T-helper 2 cell treated with Interferon-gamma antibody and Interleukin-4, amounts not matched to agents 100 ng/mL and 5 ng/mL, for 36 hours (primary cell): Measurements from ENCODE around the gene ADGRE3. TPM values are rescaled to one million over a fixed set of nuclear protein-coding genes. Genes with fewer than 3 reads are reported as not detected.
"Not testable (repeated sequence)": the region's sequence is repeated elsewhere in the genome, so short reads cannot be mapped to it uniquely, and the experiment has no call there.

Experiments
- intact Hi-C: fragments of 100-400 bp; cut with micrococcal nuclease; formaldehyde crosslinking; loops from one replicate; pipeline ENCODE4 v1.15.1; 2023
- total RNA-seq: library from RNA; stranded (reverse); gene quantifications from 2 replicates; pipeline ENCODE4 v1.2.3, GENCODE V29; 2022

ADGRE3 gene
- total RNA-seq, 1 donor from 2014 or later: not detected

DNA sequence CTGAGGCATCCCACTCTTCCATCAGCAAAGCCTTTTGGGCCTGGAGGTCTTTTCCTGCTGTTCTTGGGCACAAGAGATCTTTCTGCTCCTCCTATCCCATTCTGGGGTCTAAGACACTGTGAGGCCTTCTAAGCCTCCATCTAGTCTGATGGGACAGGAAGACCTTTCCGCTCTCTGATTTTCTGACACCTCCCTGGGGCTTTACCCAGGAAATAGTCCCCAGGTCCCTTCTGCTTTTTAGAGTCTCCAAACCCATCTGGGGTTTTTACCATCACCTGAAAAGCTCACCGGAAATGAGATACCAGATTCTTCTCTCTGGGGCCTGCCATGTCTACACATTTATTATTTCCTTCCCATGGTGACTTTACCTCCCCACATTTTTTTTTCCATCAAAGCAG, 70.7 kb downstream of the ADGRE3 start:
- intact Hi-C loops: no loop called here

DNA sequence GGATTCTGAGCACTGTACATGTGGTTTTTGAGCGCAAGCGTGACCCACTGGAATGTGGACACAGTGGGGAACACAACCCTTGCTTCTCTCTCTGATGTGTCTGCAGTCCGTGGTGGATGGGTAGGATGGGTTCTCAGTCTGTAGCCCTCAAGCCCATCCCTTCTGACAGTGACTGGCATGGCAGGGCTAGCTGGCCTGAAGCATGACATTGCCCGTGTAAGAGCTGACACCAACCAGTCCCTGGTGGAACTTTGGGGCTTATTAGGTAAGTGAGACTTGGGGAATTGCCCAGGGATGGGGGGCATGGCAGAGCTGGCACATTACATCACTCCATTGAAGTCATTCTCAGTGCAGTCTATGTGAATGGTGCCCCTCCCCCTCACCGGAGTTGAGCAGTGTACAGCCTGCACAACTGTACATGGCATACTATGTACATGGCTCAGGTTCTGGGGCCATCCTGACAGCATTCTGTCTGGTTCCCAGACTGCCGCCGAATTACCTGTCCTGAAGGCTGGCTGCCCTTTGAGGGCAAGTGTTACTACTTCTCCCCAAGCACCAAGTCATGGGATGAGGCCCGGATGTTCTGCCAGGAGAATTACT, 75.0 kb downstream of the ADGRE3 start:
- intact Hi-C loops: no loop called here

DNA sequence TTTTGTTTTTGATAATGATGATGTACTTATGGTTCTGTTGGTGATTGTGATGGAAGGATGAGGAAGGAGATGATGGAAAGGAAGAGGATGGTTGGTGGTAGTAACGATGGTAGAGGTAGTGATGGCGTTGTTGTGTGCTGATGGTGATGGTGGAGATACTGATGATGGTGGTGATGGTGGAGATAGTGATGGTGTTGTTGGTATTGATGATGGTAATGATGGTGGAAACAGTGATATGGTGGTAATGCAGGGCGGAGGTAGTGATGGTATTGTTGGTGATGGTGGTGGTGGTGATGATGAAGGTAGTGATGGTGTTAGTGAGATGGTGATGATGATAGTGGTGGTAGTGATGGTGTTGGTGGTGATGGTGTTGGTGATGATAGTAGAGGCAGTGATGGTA, 79.1 kb downstream of the ADGRE3 start:
- intact Hi-C loops: no loop called here

DNA sequence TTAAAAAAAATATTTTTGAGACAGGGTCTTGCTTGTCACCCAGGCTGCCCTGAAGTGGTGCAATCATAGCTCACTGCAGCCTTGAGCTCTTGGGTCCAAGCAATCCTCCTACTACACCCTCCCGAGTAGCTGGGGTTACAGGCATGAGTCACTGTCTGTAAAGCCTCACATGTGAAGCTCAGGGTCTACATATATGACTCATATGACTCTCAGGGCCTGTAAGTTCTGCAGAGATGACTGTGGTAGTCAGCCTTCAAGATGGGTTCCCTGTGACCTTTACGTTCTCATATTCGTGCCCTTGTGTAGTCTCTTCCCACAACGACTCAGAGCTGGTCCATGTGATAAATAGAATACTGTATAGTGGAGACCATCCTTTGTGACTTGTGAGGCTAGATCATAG, 85.2 kb downstream of the ADGRE3 start:
- intact Hi-C loops: not testable (repeated sequence)

DNA sequence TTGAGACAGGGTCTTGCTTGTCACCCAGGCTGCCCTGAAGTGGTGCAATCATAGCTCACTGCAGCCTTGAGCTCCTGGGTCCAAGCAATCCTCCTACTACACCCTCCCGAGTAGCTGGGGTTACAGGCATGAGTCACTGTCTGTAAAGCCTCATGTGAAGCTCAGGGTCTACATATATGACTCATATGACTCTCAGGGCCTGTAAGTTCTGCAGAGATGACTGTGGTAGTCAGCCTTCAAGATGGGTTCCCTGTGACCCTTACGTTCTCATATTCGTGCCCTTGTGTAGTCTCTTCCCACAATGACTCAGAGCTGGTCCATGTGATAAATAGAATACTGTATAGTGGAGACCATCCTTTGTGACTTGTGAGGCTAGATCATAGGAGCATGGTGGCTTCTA, 89.5 kb downstream of the ADGRE3 start:
- intact Hi-C loops: not testable (repeated sequence)

DNA sequence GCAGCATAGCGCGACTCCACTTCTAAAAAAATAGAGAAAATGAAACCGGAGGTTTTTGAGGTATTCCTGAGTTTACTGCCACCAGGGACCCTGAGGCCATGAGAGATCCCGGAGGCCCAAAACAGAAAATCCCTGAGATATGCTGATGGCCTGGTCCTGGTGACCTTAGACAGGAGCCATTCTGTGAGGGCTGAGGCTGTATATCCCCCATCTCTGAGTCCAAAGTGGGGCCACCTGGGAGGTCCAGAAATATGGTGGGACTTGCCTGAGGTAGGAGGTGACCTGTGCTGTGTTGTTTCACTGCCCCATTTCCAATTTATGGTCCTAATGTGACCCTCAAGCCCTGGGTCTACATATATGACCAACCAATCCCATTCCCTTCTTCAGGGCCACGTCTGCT, 90.3 kb downstream of the ADGRE3 start:
- intact Hi-C loops: not testable (repeated sequence)

DNA sequence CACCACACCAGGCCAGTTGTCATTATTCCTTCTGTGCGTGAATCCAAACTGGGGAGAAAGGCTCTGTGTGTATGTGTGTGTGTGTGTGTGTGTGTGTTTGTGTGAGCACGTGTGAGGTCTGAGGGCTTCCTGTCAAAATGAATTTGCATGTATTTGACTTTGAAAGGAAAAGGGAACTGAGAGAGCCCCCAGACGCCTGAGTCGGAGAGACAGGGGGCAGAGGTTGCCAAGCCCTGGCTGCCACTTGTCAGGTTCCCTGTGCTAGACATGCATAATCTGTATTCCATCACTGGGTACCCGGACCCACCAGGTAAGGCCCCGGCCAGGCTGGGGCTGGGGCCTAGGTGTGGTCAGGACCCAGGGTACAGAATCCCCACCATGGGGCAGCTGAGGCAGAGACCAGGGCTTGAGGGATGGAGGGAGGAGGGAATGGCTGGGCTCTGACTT, 91.7 kb downstream of the ADGRE3 start, which contains the start of gene CLEC17A:
Gene CLEC17A (plus strand): TSS at position 191 of the 447 bp plus-strand sequence. CDS start 77 bp downstream, at position 268.
- intact Hi-C loops: no loop called here

DNA sequence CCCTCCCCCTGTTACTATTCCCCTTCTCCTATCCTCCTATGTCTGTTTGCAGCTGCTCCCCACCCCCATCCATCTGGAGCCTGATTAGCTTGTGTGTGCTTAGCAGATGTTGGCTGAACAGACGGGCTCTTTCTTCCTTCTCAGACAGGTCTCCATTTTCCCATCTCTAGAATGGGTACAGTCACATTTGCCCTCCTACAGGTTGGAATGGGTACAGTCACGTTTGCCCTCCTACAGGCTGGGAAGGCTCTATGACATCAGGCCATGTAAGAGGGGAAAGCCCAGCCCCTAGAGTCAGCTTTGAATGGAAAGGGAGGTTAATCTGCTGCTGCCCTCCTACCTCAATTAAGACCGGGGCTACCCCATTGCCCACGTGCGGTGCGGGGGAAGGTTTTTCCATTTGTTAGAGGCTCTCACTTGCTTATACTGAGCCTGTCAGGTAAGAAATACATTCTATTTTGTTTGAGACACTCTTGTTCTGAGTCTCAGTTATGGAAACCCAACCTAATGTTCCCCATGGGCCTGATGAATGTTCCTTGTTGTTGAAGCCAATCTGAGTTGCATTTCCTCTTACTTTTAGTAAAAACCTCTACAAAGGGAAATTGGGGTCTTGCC, 93.9 kb downstream of the ADGRE3 start:
- intact Hi-C loops: no loop called here

DNA sequence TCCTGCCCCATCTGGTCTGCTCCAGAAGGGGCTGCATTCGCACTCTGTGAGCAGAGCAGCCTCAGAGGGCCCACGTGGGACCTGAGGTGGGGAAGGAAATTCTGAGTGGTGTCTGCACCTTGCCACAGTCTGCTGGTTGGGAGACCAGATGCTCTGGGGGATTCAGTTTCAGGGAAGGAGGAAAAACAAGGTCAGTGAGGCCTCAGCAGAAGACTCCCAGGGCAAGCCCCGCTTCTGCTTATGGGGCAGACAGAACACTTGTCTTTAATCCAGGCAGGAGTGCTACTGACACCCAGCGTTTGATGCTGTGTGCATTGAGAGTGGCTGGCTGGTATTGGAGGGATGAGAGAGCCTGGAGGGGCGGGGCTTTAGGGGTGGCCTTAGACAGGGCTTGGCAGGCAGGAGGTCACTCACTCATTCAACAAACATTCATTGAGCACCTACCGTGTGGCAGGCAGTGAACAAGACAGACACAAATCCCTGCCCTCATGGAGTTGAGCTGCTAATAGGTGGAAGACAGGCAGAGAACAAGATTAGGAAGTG, 96.7 kb downstream of the ADGRE3 start:
- intact Hi-C loops: no loop called here

DNA sequence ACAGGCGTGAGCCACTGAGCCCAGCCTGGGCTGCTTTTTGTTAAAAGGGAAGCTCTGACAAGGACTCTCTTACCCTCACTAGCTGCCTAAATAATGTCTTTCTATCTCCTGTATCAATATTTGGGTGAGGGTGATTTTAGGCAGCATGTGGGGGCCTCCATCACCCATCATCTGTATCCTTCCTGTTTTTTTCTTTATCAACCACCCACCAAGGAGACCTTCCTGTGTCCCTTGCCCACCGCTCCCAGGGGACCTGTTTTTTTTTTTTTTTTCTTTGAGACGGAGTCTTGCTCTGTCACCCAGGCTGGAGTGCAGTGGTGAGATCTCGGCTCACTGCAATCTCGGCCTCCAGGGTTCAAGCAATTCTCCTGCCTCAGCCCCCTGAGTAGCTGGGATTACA, 97.4 kb downstream of the ADGRE3 start:
- intact Hi-C loops: no loop called here

DNA sequence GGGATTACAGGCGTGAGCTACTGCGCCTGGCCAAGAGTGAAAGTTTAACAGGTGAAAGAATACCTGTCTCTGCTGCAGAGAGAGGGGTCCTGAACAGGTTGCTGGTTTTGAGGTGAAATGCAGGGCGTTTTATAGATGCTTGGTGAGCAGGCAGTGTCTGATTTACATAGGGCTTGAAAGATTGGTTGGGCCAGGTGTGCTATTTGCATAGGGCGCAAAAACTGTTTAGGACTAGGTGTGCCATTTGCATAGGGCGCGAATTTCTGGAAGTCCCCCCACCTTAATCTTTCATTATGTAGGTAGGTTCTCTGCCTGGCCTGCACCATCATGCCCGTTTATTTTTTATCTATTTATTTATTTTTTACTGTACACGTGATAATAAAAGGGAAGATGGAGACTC, 98.3 kb downstream of the ADGRE3 start:
- intact Hi-C loops: no loop called here

DNA sequence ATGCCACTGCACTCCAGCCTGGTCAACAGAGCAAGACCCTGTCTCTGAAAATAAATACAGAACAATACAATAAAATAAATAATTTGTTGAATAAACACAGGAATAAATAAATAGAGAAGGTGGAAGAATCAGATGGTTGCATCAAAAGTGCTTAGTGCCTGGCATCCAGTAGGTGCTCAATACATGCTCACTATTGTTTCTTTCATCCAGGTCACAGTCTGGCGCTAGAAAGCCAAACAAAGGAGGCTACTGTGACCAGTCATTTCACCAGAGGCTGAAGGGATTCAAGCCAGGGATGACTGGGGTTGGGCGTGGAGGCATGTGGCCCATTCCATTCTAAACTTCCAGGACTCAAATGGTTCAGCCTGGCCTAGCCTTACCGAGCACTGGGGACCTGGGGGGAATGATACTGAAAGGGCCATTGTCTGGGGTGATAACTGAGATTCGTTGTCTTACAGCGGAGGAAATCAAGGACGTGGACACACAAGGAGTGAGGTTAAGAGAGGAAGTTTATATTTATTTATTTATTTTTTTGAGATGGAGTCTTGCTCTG, 99.1 kb downstream of the ADGRE3 start:
- intact Hi-C loops: no loop called here

DNA sequence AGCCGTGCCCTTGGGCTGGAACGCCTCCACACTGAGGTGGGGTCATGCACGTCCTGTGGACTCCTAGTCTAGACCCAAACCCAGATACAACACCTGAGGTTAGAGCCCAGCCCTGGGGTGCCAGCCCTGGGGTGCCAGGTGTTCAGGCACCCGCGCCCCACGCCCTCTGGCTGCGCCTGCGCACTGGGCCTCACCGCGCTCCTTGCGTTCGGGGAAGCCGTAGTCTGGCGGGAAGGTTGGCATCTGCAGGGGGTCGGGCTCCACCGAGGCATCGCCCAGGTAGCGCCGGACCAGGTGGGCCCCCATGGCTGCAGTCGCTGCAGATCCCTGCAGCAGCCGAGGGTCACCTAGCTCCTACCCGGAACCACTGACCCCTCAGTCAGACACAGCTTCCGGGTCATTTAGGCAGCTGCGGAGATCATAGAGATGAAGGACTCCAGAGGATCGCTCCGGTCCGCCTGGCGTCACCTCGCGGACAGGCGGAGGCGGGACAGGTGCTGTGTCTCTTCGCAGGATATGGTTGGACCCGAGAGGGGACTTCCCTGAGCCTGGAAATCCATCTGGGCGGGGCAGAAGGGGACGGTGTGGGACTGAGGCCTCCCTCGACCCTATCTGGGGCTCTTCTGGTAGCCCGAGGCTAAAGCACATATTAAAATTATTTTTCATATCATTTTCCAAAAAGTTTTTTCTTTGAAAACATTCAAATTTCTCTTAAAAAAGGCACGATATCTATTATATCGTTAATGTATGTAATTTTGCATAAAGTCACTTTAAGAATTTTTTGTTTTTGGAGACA, 102.8 kb downstream of the ADGRE3 start, which contains the start of gene NDUFB7:
Gene NDUFB7 (minus strand): TSS at position 372 of the 796 bp plus-strand sequence. CDS start 66 bp downstream, at position 306.
- intact Hi-C loops: loop anchor here (5.0 kb wide), 1 partner anchor 315 kb away; the partner anchor contains the start of gene OR7A17

DNA sequence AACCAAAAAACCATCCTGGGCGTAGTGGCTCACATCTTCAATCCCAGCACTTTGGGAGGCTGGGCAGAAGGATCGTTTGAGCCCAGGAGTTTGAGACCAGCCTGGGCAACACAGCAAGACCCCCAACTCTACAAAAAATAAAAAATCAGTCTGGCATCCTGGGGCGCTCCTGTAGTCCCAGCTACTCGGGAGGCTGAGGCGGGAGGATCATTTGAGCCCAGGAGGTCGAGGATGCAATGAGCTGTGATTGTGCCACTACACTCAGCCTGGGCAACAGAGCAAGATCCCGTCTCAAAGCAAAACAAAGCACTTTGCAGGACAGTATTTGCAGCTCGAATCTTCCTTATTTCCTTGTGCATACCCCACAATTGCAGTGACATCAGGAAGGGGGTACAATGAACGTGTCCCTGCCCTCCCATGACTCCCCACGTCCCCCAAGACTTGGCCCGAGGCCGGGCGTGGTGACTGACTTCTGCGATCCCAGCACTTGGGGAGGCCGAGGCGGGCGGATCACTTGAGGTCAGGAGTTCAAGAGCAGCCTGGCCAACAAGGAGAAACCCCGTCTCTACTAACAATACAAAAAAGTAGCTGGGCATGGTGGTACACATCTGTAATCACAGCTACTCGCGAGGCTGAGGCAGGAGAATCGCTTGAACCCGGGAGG, 103.6 kb downstream of the ADGRE3 start:
- intact Hi-C loops: loop anchor here (5.0 kb wide), 1 partner anchor 316 kb away; the partner anchor contains the start of gene OR7A17

Other genes with a start within 250 kb of the ADGRE3 start
- 188 and 202 TPM in 2 replicates for gene PKN1, start 241.5 kb downstream of the ADGRE3 start, total RNA-seq
- 0.16 and 0.23 TPM in 2 replicates for gene PTGER1, start 199.5 kb downstream of the ADGRE3 start, total RNA-seq
- 36.8 and 38.0 TPM in 2 replicates for gene GIPC1, start 178.7 kb downstream of the ADGRE3 start, total RNA-seq
- gene DNAJB1, start 156.4 kb downstream of the ADGRE3 start, total RNA-seq: 103 and 106 TPM in 2 replicates
- gene TECR, start 145.2 kb downstream of the ADGRE3 start, total RNA-seq: 153 TPM in 2 replicates
- gene NDUFB7, start 102.8 kb downstream of the ADGRE3 start, total RNA-seq: 126 and 128 TPM in 2 replicates
- gene CLEC17A, start 91.8 kb downstream of the ADGRE3 start, total RNA-seq: not detected in 2 replicates
- 10.2 and 11.4 TPM in 2 replicates for gene ZNF333, start 15.2 kb upstream of the ADGRE3 start, total RNA-seq
- gene ADGRE2, start 103.7 kb upstream of the ADGRE3 start, total RNA-seq: 1.2 and 2.2 TPM in 2 replicates
- not detected in 2 replicates for gene OR7A5, start 160.3 kb upstream of the ADGRE3 start, total RNA-seq
- not detected in 2 replicates for gene OR7C1, start 160.3 kb upstream of the ADGRE3 start, total RNA-seq
- not detected in 2 replicates for gene OR7A10, start 174.1 kb upstream of the ADGRE3 start, total RNA-seq
- gene OR7A17, start 211.3 kb upstream of the ADGRE3 start, total RNA-seq: not detected in 2 replicates